K562 (cell line): ENCODE measurements around the gene LRRC7. TPM values are rescaled to one million over a fixed set of nuclear protein-coding genes. Genes with fewer than 3 reads are reported as not detected.

Experiments
- ATAC-seq: fragments of 200-7000 bp; cut with Tn5 transposase; 3 replicates; pipeline ENCODE4 v1.9.1; 2020; ENCODE audit warnings: moderate library complexity
- BruUV-seq: library from RNA; stranded (reverse); fragments of 400-500 nt; replicated peaks from 2 replicates; lab custom pipeline; 2021; lab: Mats Ljungman, UMichigan
- CTCF ChIA-PET: fragments of 300-600 bp; formaldehyde crosslinking; extraction: SDS; loops from one replicate; lab custom pipeline; 2021; ENCODE audit warnings: low intra/inter-chr PET ratio; lab: Yijun Ruan, JAX
- POLR2A ChIA-PET: fragments of 300-600, 350-650 bp; sonication (Branson Sonifier 250); formaldehyde crosslinking; extraction: SDS; loops from one replicate; lab custom pipeline; 2021; ENCODE audit warnings: antibody characterized with exemption, inconsistent platforms; lab: Yijun Ruan, JAX
- DNase-seq, 4 experiments: peaks; one replicate each; pipeline versions ENCODE4 v3.0.0 to v3.0.0-alpha.2; 2011 to 2018; ENCODE audit warnings: low spot score in 3 of 4, mixed read lengths in 3 of 4; ENCODE audit errors: extremely low read depth in 1 of 4
- FAIRE-seq: peaks from 2 replicates; lab custom pipeline; 2011; peaks lifted over from hg19 to GRCh38; lab: Jason Lieb, UNC
- H2AFZ ChIP-seq: 2 replicates; pipeline ENCODE4 v1.6.0; 2011; ENCODE audit warnings: low read depth, low read length, control low read depth, inconsistent platforms
- H3K27ac ChIP-seq: fragments of 200-600 bp; 3 replicates; pipeline ENCODE4 v1.8.0; 2011; ENCODE audit warnings: low read depth, mild to moderate bottlenecking, control low read depth, inconsistent platforms, low read length, moderate library complexity, mixed read lengths; ENCODE audit errors: extremely low read depth
- H3K27me3 ChIP-seq, 2 experiments: fragments of 300-600 bp in 1 of 2; 2 replicates in 1 of 2; 3 replicates in 1 of 2; pipeline versions ENCODE4 v1.6.0 to v1.8.0; 2011; ENCODE audit warnings: inconsistent platforms in 2 of 2, low read length in 2 of 2, mild to moderate bottlenecking in 1 of 2, mixed read lengths in 1 of 2, moderate library complexity in 1 of 2; ENCODE audit not compliant: control insufficient read depth in 2 of 2, insufficient read depth in 2 of 2
- H3K36me3 ChIP-seq: fragments of 300-600 bp; 3 replicates; pipeline ENCODE4 v1.8.0; 2011; ENCODE audit warnings: mild to moderate bottlenecking, low read length, inconsistent platforms; ENCODE audit not compliant: control insufficient read depth, insufficient read depth
- H3K4me1 ChIP-seq, 2 experiments: fragments of 200-600 bp in 1 of 2; replicated peaks in 1 of 2; 2 replicates in 1 of 2; 3 replicates in 1 of 2; pipeline versions ENCODE4 v1.5.1 to v1.8.0; 2011; ENCODE audit warnings: inconsistent platforms in 2 of 2, low read length in 2 of 2, mild to moderate bottlenecking in 1 of 2, mixed read lengths in 1 of 2, moderate library complexity in 1 of 2; ENCODE audit not compliant: control insufficient read depth in 2 of 2, insufficient read depth in 2 of 2
- H3K4me2 ChIP-seq: 2 replicates; pipeline ENCODE4 v1.6.1; 2011; ENCODE audit warnings: low read length, control low read depth, inconsistent platforms, mixed read lengths; ENCODE audit not compliant: insufficient read depth
- H3K4me3 ChIP-seq: fragments of 200-600 bp; sonication (generic), shearing (Covaris generic); 2 replicates; pipeline ENCODE4 v1.5.1; 2016; ENCODE audit warnings: control low read depth, inconsistent platforms
- H3K79me2 ChIP-seq: fragments of 200-600 bp; 3 replicates; pipeline ENCODE4 v1.8.0; 2011; ENCODE audit warnings: low read length, inconsistent platforms; ENCODE audit not compliant: control insufficient read depth, insufficient read depth
- H3K9ac ChIP-seq, 2 experiments: 2 replicates each; pipeline versions ENCODE4 v1.6.0 to v1.6.1; 2011; ENCODE audit warnings: low read depth in 2 of 2, low read length in 2 of 2, control low read depth in 1 of 2, inconsistent platforms in 1 of 2, mild to moderate bottlenecking in 1 of 2, mixed read lengths in 1 of 2; ENCODE audit not compliant: insufficient read depth in 1 of 2
- H3K9me1 ChIP-seq: one replicate; pipeline ENCODE4 v1.6.0; 2011; ENCODE audit warnings: inconsistent platforms, mild to moderate bottlenecking, low read length, moderate library complexity; ENCODE audit not compliant: control insufficient read depth, insufficient read depth
- H3K9me3 ChIP-seq: replicated peaks from 2 replicates; pipeline ENCODE4 v1.5.1; 2011; ENCODE audit warnings: low read depth, low read length, inconsistent platforms; ENCODE audit not compliant: control insufficient read depth, insufficient read depth
- H4K20me1 ChIP-seq: replicated peaks from 2 replicates; pipeline ENCODE4 v1.6.1; 2011; ENCODE audit warnings: low read length, inconsistent platforms, mixed read lengths; ENCODE audit not compliant: control insufficient read depth, insufficient read depth
- CHD2 ChIP-seq: IDR thresholded peaks from 2 replicates; pipeline ENCODE4 v1.6.1; 2011; ENCODE audit warnings: low read depth, low read length
- CREBBP ChIP-seq: IDR thresholded peaks from one replicate; pipeline ENCODE4 v1.6.1; 2012; ENCODE audit warnings: low read depth, mild to moderate bottlenecking, control low read depth, inconsistent platforms, low read length
- RAD51 ChIP-seq: fragments of 450-650 bp; IDR thresholded peaks from 2 replicates; pipeline ENCODE4 v1.7.1; 2016; ENCODE audit warnings: low read depth, mild to moderate bottlenecking, borderline replicate concordance
- SPI1 ChIP-seq: IDR thresholded peaks from 2 replicates; pipeline ENCODE4 v1.6.1; 2011; ENCODE audit warnings: low read depth, low read length, control low read depth, borderline replicate concordance
- TFE3 ChIP-seq: fragments of 450-650 bp; formaldehyde crosslinking; IDR thresholded peaks from 2 replicates; pipeline ENCODE4 v1.4.0; 2020; ENCODE audit warnings: mild to moderate bottlenecking, mixed read lengths
- TOE1 ChIP-seq, 2 experiments: fragments of 450-650 bp in 1 of 2; sonication (generic) in 1 of 2; formaldehyde crosslinking in 1 of 2; IDR thresholded peaks; 2 replicates each; pipeline versions ENCODE4 v1.7.1 to v1.8.0; 2016 to 2022; ENCODE audit warnings: borderline replicate concordance in 2 of 2, mild to moderate bottlenecking in 2 of 2, antibody characterized with exemption in 1 of 2, inconsistent platforms in 1 of 2, low read depth in 1 of 2, missing genetic modification reagents in 1 of 2, moderate library complexity in 1 of 2
- ZNF77 ChIP-seq: fragments of 250-450 bp; sonication (Bioruptor Pico); IDR thresholded peaks from 2 replicates; pipeline ENCODE4 v1.5.0; 2020
- WGBS: fragments of 100-300 bp; shearing (Covaris generic); methylation state at CpG from one replicate; pipeline ENCODE4 v1.1.6; 2016; ENCODE audit warnings: low coverage, mixed read lengths; ENCODE audit not compliant: insufficient coverage; ENCODE audit errors: missing lambda C conversion rate; 5-methylcytosine and 5-hydroxymethylcytosine counted together
- in situ Hi-C: fragments of 300-500 bp; cut with MboI; formaldehyde crosslinking; loops from 4 replicates; pipeline ENCODE4 v1.15.0; 2018; ENCODE audit warnings: inconsistent platforms, mixed read lengths
- intact Hi-C: fragments of 100-400 bp; cut with micrococcal nuclease; formaldehyde crosslinking; loops from 2 replicates; pipeline ENCODE4 v1.14.2; 2022
- polyA plus RNA-seq, 8 experiments: library from polyadenylated mRNA; depleted of rRNA in 4 of 8; stranded (reverse) in 5 of 8; unstranded in 3 of 8; fragments of >200 nt; fragmentation: Nextera tagmentation in 2 of 8; fragmentation: Illumina TruSeq in 1 of 8; extraction: Ambion mirVana in 2 of 8; extraction: Trizol in 1 of 8; gene quantifications; 2 replicates each; pipeline versions ENCODE4 v1.2.1 to v1.2.3, GENCODE V29; 2011 to 2014; ENCODE audit warnings: inconsistent platforms in 1 of 8, missing spikeins in 1 of 8
- total RNA-seq, 7 experiments: library from RNA; depleted of rRNA in 6 of 7; stranded (reverse); fragments of >200 nt in 6 of 7; fragmentation: Illumina TruSeq in 2 of 7; extraction: Trizol in 2 of 7; gene quantifications; 2 replicates each; pipeline versions ENCODE4 v1.2.1 to v1.2.3, GENCODE V29; 2011 to 2021; ENCODE audit warnings: low replicate concordance in 1 of 7

Gene LRRC7
- total and polyA plus RNA-seq, 9 of the 15 experiments (the other 6 are each of a cell fraction or from before 2014, with no cell fraction given) = 0.09 to 0.94 (median 0.49) TPM

- in situ Hi-C loops = loop anchor here (10.0 kb wide), 1 partner anchor 1521 kb away; no protein-coding TSS in a partner anchor
- BruUV-seq = no TSS peak
- no peaks in the 10 kb centered on the region for H4K20me1 ChIP-seq
- DNase-seq (peak in 1 of 4 experiments; percentile 31), FAIRE-seq (peak; percentile 29), ATAC-seq (peak; percentile 54)
- ChIA-PET CTCF (interaction anchor here (0.6 kb wide), 1 partner anchor 1037 kb away, joined by 3 read pairs; no protein-coding TSS in a partner anchor), POLR2A (interaction anchor here (1.4 kb wide), 1 partner anchor 14 kb away, joined by 3 read pairs; the partner anchor contains the start of gene LRRC7)
- no peaks in the 10 kb centered on the region for H3K9me1 ChIP-seq
- peaks cover 18% of the 10 kb centered on the region; the same call in 2 of the 3 replicates for H3K36me3 ChIP-seq
- H3K4me2 ChIP-seq = peak overlapping the region; percentile 77
- 4% methylated on average over 1 of the region's 1 CpG for WGBS
- peak overlapping the region; percentile 44; the same call in 1 of the 2 replicates for H2AFZ ChIP-seq
- H3K9ac ChIP-seq = peak overlapping the region in 1 of 2 experiments; percentile 82; a peak in 3 of 4 replicates
- TF ChIP-seq SPI1 (no peak), ZNF77 (no peak), RAD51 (peak; percentile 58; the same call in 1 of the 2 replicates), CHD2 (no peak), TOE1 (IDR thresholded peaks at IDR 0.05; ENCODE audit: borderline replicate concordance) (peak; percentile 52; the same call in 1 of the 2 replicates), TOE1 (CRISPR knock-in tag; IDR thresholded peaks at IDR 0.05; ENCODE audit: borderline replicate concordance, low read depth) (no peak), TFE3 (peak; percentile 88), CREBBP (no peak)
- H3K27me3 ChIP-seq = no peaks in the 10 kb centered on the region
- peaks cover 52% of the 10 kb centered on the region for H3K79me2 ChIP-seq
- peak overlapping the region; percentile 22 for H3K4me3 ChIP-seq
- H3K4me1 ChIP-seq = peaks cover 0 to 2% of the 10 kb centered on the region in 2 experiments; a peak in 1 of 5 replicates
- intact Hi-C loops = no loop called here
- peak overlapping the region; percentile 64 for H3K27ac ChIP-seq
- no peaks in the 10 kb centered on the region for H3K9me3 ChIP-seq
Measured at GRCh38 chr1:69553726-69554125, 14.0 kb upstream of the LRRC7 start.
